H1 (cell line): ENCODE results near the gene STAC.

Source experiments
- BRCA1 ChIP-seq: IDR thresholded peaks from 2 replicates; pipeline ENCODE4 v1.6.1; 2012; ENCODE audit warnings: low read depth, low read length, improper control_type of control experiment
- CTBP2 ChIP-seq: IDR thresholded peaks from 2 replicates; pipeline ENCODE4 v1.7.0; 2011; ENCODE audit warnings: borderline replicate concordance, mild to moderate bottlenecking, moderate library complexity, mixed read lengths, low read length; ENCODE audit not compliant: insufficient read depth, insufficient read length
- CTCF ChIP-seq, 3 experiments: IDR thresholded peaks; 1 replicate in 2 of 3; 2 replicates in 1 of 3; pipeline versions ENCODE4 v1.5.1 to v1.6.1; 2011; ENCODE audit warnings: low read length in 3 of 3, mild to moderate bottlenecking in 3 of 3, inconsistent platforms in 2 of 3, low read depth in 1 of 3, moderate library complexity in 1 of 3; ENCODE audit not compliant: insufficient read depth in 1 of 3; ENCODE audit errors: control extremely low read depth in 1 of 3
- SP4 ChIP-seq: IDR thresholded peaks from 2 replicates; pipeline ENCODE4 v1.6.1; 2012; ENCODE audit warnings: low read length, inconsistent platforms
- SRF ChIP-seq: IDR thresholded peaks from 2 replicates; pipeline ENCODE4 v1.6.1; 2011; ENCODE audit warnings: mild to moderate bottlenecking, low read depth, low read length, moderate library complexity

GRCh38 chr3:36538136-36538749, 157.9 kb downstream of the STAC start:
- TF ChIP-seq SRF (no peak), SP4 (no peak), CTCF (IDR thresholded peaks at IDR 0.05; ENCODE audit: control extremely low read depth in 1 of 3, insufficient read depth in 1 of 3, low read depth in 1 of 3, low read length in 3 of 3) (no peak), CTBP2 (no peak), BRCA1 (no peak)
